ENCODE data around the gene ANKRD10.

Gene ANKRD10

GRCh38 chr13:110834572-110834971 lies 80.3 kb downstream of the ANKRD10 start:
- TF ChIP-seq ZFP3 (CRISPR knock-in tag; IDR thresholded peaks at IDR 0.05) (no peak), CSDC2 (CRISPR knock-in tag; IDR thresholded peaks at IDR 0.05) (no peak), CSRNP3 (CRISPR knock-in tag; IDR thresholded peaks at IDR 0.05) (no peak), ARNTL (CRISPR knock-in tag; IDR thresholded peaks at IDR 0.05; ENCODE audit: borderline replicate concordance, low read depth) (no peak), BACH2 (CRISPR knock-in tag; IDR thresholded peaks at IDR 0.05; ENCODE audit: borderline replicate concordance) (no peak), ISL1 (CRISPR knock-in tag; IDR thresholded peaks at IDR 0.05) (no peak), TCF4 (CRISPR knock-in tag; IDR thresholded peaks at IDR 0.05; ENCODE audit: borderline replicate concordance) (no peak), POU6F1 (CRISPR knock-in tag; IDR thresholded peaks at IDR 0.05; ENCODE audit: borderline replicate concordance, low read depth) (no peak), RARB (CRISPR knock-in tag; IDR thresholded peaks at IDR 0.05) (no peak), PATZ1 (CRISPR knock-in tag; IDR thresholded peaks at IDR 0.05; ENCODE audit: borderline replicate concordance) (no peak), TOX (CRISPR knock-in tag; IDR thresholded peaks at IDR 0.05; ENCODE audit: borderline replicate concordance) (no peak), ESRRG (CRISPR knock-in tag; IDR thresholded peaks at IDR 0.05) (no peak), GLIS3 (CRISPR knock-in tag; IDR thresholded peaks at IDR 0.05) (no peak), ZNF8 (CRISPR knock-in tag; IDR thresholded peaks at IDR 0.05) (no peak), SNAI2 (CRISPR knock-in tag; IDR thresholded peaks at IDR 0.05) (no peak), ZC3H10 (CRISPR knock-in tag; IDR thresholded peaks at IDR 0.05) (no peak)
- no peak for ATAC-seq

- TF ChIP-seq RARB (CRISPR knock-in tag; IDR thresholded peaks at IDR 0.05) (no peak), ARNTL (CRISPR knock-in tag; IDR thresholded peaks at IDR 0.05; ENCODE audit: borderline replicate concordance, low read depth) (no peak), ZNF565 (CRISPR knock-in tag; conservative IDR thresholded peaks at IDR 0.05; ENCODE audit: low read depth) (no peak)
- ATAC-seq, result no peak
Observed at GRCh38 chr13:110832531-110832930, 82.3 kb downstream of the ANKRD10 start.

DNA sequence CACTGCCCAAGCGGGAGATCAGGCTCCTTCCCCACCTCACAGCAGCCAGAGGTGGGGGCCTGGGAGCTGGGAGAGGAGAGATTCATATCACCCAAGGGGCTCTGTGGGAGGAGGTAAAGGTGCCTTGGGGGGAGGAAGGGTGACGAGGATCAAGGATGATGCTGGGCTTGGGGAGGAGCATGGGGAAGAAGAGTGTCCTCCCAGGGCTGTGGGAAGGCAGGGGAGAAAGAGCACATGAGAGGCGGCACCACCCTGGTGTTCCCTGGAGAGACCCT lies 82.7 kb downstream of the ANKRD10 start:
- no peak for ATAC-seq
- TF ChIP-seq ZFP30 (CRISPR knock-in tag; IDR thresholded peaks at IDR 0.05), result no peak
- TF ChIP-seq ZNF70 (CRISPR knock-in tag; IDR thresholded peaks at IDR 0.05), result no peak
- no peak for TF ChIP-seq TSHZ2 (CRISPR knock-in tag; IDR thresholded peaks at IDR 0.05)
- TF ChIP-seq ZFP3 (CRISPR knock-in tag; IDR thresholded peaks at IDR 0.05), result no peak
- no peak for TF ChIP-seq GLIS3 (CRISPR knock-in tag; IDR thresholded peaks at IDR 0.05)
- no peak for TF ChIP-seq ISL1 (CRISPR knock-in tag; IDR thresholded peaks at IDR 0.05)
- TF ChIP-seq PATZ1 (CRISPR knock-in tag; IDR thresholded peaks at IDR 0.05; ENCODE audit: borderline replicate concordance), result no peak
- TF ChIP-seq ZNF8 (CRISPR knock-in tag; IDR thresholded peaks at IDR 0.05), result no peak
- no peak for TF ChIP-seq OSR1 (CRISPR knock-in tag; IDR thresholded peaks at IDR 0.05)
- TF ChIP-seq PPARA (CRISPR knock-in tag; IDR thresholded peaks at IDR 0.05; ENCODE audit: borderline replicate concordance), result no peak
- TF ChIP-seq ZNF565 (CRISPR knock-in tag; conservative IDR thresholded peaks at IDR 0.05; ENCODE audit: low read depth), result no peak
- no peak for TF ChIP-seq ESRRG (CRISPR knock-in tag; IDR thresholded peaks at IDR 0.05)
- TF ChIP-seq ZC3H10 (CRISPR knock-in tag; IDR thresholded peaks at IDR 0.05), result no peak
- TF ChIP-seq SNAI2 (CRISPR knock-in tag; IDR thresholded peaks at IDR 0.05), result no peak
- TF ChIP-seq CSDC2 (CRISPR knock-in tag; IDR thresholded peaks at IDR 0.05), result no peak
- no peak for TF ChIP-seq RARB (CRISPR knock-in tag; IDR thresholded peaks at IDR 0.05)
- no peak for TF ChIP-seq TCF4 (CRISPR knock-in tag; IDR thresholded peaks at IDR 0.05; ENCODE audit: borderline replicate concordance)
- TF ChIP-seq BACH2 (CRISPR knock-in tag; IDR thresholded peaks at IDR 0.05; ENCODE audit: borderline replicate concordance), result no peak
- TF ChIP-seq POU6F1 (CRISPR knock-in tag; IDR thresholded peaks at IDR 0.05; ENCODE audit: borderline replicate concordance, low read depth), result no peak
- no peak for TF ChIP-seq TOX (CRISPR knock-in tag; IDR thresholded peaks at IDR 0.05; ENCODE audit: borderline replicate concordance)

All from SK-N-SH treated with all-trans-retinoic acid at 6 μM for 48 hours (cell line).